ENCODE measurements around the gene PITPNB. TPM values are rescaled to one million over a fixed set of nuclear protein-coding genes. Genes with fewer than 3 reads are reported as not detected.

The PITPNB gene
- total RNA-seq, 1 experiment from 2014 or later = 70.7 TPM

DNA sequence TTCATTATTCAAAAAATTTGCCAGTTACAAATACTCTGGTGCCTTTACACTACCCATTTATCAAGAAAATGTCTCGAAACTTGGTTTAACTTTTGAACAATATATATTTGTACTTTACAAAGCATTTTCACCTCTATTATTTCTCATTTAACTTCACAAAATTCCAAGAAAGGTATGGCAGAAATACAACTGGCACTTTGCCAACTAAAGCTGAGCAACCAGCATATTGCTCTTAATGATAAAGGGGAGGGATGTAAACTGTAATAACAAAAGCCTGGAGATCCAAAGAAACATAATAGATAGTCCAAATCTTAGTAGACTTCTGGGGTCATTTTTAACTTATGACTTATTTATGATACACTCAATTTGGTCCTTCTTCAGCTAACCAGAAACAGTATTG lies 7.7 kb downstream of the PITPNB start:
- H3K4me3 Mint-ChIP-seq = no peak overlapping the region
- no peak overlapping the region for H3K27ac Mint-ChIP-seq
- no peaks in the 10 kb centered on the region for H3K27me3 Mint-ChIP-seq (ENCODE audit: low read depth)
- DNase-seq (ENCODE audit: low spot score) = no peak
- no peak for TF ChIP-seq KAT7 (CRISPR knock-in tag; IDR thresholded peaks at IDR 0.05; ENCODE audit: borderline replicate concordance)
- TF ChIP-seq NR1H2 (CRISPR knock-in tag; IDR thresholded peaks at IDR 0.05) = no peak
- TF ChIP-seq CREB1 (CRISPR knock-in tag; IDR thresholded peaks at IDR 0.05) = no peak
- TF ChIP-seq ZNF121 (CRISPR knock-in tag; IDR thresholded peaks at IDR 0.05) = no peak
- no peak for TF ChIP-seq ZNF317 (CRISPR knock-in tag; IDR thresholded peaks at IDR 0.05; ENCODE audit: borderline replicate concordance, low read depth)
- TF ChIP-seq ZNF219 (CRISPR knock-in tag; IDR thresholded peaks at IDR 0.05; ENCODE audit: borderline replicate concordance) = no peak
- TF ChIP-seq, protein P1, sequence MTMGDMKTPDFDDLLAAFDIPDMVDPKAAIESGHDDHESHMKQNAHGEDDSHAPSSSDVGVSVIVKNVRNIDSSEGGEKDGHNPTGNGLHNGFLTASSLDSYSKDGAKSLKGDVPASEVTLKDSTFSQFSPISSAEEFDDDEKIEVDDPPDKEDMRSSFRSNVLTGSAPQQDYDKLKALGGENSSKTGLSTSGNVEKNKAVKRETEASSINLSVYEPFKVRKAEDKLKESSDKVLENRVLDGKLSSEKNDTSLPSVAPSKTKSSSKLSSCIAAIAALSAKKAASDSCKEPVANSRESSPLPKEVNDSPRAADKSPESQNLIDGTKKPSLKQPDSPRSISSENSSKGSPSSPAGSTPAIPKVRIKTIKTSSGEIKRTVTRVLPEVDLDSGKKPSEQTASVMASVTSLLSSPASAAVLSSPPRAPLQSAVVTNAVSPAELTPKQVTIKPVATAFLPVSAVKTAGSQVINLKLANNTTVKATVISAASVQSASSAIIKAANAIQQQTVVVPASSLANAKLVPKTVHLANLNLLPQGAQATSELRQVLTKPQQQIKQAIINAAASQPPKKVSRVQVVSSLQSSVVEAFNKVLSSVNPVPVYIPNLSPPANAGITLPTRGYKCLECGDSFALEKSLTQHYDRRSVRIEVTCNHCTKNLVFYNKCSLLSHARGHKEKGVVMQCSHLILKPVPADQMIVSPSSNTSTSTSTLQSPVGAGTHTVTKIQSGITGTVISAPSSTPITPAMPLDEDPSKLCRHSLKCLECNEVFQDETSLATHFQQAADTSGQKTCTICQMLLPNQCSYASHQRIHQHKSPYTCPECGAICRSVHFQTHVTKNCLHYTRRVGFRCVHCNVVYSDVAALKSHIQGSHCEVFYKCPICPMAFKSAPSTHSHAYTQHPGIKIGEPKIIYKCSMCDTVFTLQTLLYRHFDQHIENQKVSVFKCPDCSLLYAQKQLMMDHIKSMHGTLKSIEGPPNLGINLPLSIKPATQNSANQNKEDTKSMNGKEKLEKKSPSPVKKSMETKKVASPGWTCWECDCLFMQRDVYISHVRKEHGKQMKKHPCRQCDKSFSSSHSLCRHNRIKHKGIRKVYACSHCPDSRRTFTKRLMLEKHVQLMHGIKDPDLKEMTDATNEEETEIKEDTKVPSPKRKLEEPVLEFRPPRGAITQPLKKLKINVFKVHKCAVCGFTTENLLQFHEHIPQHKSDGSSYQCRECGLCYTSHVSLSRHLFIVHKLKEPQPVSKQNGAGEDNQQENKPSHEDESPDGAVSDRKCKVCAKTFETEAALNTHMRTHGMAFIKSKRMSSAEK (CRISPR knock-in tag; IDR thresholded peaks at IDR 0.05; ENCODE audit: borderline replicate concordance) = no peak
- TF ChIP-seq SOX15 (CRISPR knock-in tag; IDR thresholded peaks at IDR 0.05) = no peak
- TF ChIP-seq, protein P2, sequence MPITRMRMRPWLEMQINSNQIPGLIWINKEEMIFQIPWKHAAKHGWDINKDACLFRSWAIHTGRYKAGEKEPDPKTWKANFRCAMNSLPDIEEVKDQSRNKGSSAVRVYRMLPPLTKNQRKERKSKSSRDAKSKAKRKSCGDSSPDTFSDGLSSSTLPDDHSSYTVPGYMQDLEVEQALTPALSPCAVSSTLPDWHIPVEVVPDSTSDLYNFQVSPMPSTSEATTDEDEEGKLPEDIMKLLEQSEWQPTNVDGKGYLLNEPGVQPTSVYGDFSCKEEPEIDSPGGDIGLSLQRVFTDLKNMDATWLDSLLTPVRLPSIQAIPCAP (CRISPR knock-in tag; IDR thresholded peaks at IDR 0.05) = no peak
- no peak for TF ChIP-seq NR2C2 (CRISPR knock-in tag; IDR thresholded peaks at IDR 0.05)
- TF ChIP-seq NFATC4 (CRISPR knock-in tag; IDR thresholded peaks at IDR 0.05) = no peak
- TF ChIP-seq ZNF416 (CRISPR knock-in tag; IDR thresholded peaks at IDR 0.05) = no peak
- TF ChIP-seq ZBTB21 (CRISPR knock-in tag; IDR thresholded peaks at IDR 0.05; ENCODE audit: borderline replicate concordance) = no peak
- TF ChIP-seq, protein P3, sequence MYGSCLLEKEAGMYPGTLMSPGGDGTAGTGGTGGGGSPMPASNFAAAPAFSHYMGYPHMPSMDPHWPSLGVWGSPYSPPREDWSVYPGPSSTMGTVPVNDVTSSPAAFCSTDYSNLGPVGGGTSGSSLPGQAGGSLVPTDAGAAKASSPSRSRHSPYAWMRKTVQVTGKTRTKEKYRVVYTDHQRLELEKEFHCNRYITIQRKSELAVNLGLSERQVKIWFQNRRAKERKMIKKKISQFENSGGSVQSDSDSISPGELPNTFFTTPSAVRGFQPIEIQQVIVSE (CRISPR knock-in tag; IDR thresholded peaks at IDR 0.05; ENCODE audit: borderline replicate concordance) = no peak
- ATAC-seq = no peak
- H3K36me3 Mint-ChIP-seq = peaks cover 31% of the 10 kb centered on the region
- H3K9me3 Mint-ChIP-seq = no peaks in the 10 kb centered on the region
- CTCF ChIA-PET = no interaction called here
- POLR2A ChIA-PET = no interaction called here
- peaks cover 11% of the 10 kb centered on the region for H3K4me1 Mint-ChIP-seq

DNA sequence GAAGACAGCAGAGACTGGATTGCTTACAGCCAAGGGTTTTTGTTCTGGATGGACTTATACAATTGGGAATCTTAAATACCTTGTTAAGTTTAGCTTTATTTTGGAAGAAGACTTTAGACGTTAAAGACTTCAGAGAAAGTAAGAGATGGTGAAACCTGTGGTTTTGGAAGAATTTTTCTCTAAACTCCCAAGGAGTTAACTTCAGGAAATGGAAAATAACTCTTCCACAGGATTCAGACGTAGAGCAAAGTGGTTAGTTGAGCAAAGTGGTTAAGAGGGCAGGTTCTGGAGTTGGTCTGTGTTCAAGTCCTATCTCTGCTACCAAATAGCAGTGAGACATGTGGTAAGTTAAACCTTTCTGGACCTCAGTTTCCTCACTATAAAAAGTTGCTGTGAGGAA lies 12.8 kb downstream of the PITPNB start:
- H3K27ac Mint-ChIP-seq = no peak overlapping the region
- ChIA-PET POLR2A (no interaction called here), CTCF (no interaction called here)
- no peak overlapping the region for H3K4me3 Mint-ChIP-seq
- no peaks in the 10 kb centered on the region for H3K9me3 Mint-ChIP-seq
- no peaks in the 10 kb centered on the region for H3K4me1 Mint-ChIP-seq
- peaks cover 47% of the 10 kb centered on the region for H3K36me3 Mint-ChIP-seq
- no peak for ATAC-seq
- no peak for TF ChIP-seq CREB1 (CRISPR knock-in tag; IDR thresholded peaks at IDR 0.05)
- no peak for TF ChIP-seq IRF2 (CRISPR knock-in tag; IDR thresholded peaks at IDR 0.05; ENCODE audit: borderline replicate concordance, low read depth)
- TF ChIP-seq, protein P4, sequence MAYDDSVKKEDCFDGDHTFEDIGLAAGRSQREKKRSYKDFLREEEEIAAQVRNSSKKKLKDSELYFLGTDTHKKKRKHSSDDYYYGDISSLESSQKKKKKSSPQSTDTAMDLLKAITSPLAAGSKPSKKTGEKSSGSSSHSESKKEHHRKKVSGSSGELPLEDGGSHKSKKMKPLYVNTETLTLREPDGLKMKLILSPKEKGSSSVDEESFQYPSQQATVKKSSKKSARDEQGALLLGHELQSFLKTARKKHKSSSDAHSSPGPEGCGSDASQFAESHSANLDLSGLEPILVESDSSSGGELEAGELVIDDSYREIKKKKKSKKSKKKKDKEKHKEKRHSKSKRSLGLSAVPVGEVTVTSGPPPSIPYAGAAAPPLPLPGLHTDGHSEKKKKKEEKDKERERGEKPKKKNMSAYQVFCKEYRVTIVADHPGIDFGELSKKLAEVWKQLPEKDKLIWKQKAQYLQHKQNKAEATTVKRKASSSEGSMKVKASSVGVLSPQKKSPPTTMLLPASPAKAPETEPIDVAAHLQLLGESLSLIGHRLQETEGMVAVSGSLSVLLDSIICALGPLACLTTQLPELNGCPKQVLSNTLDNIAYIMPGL (CRISPR knock-in tag; IDR thresholded peaks at IDR 0.05) = no peak
- no peak for TF ChIP-seq NFATC4 (CRISPR knock-in tag; IDR thresholded peaks at IDR 0.05)
- TF ChIP-seq, protein P5, sequence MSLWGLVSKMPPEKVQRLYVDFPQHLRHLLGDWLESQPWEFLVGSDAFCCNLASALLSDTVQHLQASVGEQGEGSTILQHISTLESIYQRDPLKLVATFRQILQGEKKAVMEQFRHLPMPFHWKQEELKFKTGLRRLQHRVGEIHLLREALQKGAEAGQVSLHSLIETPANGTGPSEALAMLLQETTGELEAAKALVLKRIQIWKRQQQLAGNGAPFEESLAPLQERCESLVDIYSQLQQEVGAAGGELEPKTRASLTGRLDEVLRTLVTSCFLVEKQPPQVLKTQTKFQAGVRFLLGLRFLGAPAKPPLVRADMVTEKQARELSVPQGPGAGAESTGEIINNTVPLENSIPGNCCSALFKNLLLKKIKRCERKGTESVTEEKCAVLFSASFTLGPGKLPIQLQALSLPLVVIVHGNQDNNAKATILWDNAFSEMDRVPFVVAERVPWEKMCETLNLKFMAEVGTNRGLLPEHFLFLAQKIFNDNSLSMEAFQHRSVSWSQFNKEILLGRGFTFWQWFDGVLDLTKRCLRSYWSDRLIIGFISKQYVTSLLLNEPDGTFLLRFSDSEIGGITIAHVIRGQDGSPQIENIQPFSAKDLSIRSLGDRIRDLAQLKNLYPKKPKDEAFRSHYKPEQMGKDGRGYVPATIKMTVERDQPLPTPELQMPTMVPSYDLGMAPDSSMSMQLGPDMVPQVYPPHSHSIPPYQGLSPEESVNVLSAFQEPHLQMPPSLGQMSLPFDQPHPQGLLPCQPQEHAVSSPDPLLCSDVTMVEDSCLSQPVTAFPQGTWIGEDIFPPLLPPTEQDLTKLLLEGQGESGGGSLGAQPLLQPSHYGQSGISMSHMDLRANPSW (CRISPR knock-in tag; conservative IDR thresholded peaks at IDR 0.05; ENCODE audit: low read depth) = no peak
- no peak for TF ChIP-seq TCF7 (CRISPR knock-in tag; IDR thresholded peaks at IDR 0.05; ENCODE audit: low read depth)
- TF ChIP-seq SOX15 (CRISPR knock-in tag; IDR thresholded peaks at IDR 0.05) = no peak
- H3K27me3 Mint-ChIP-seq (ENCODE audit: low read depth) = no peaks in the 10 kb centered on the region
- no peak for DNase-seq (ENCODE audit: low spot score)

All from WTC11 (cell line).